B cell (primary cell): Measurements from ENCODE around the gene CCL26. TPM values are rescaled to one million over a fixed set of nuclear protein-coding genes. Genes with fewer than 3 reads are reported as not detected.
A peak's percentile ranks its signal among the peaks of the same experiment; 100 is the strongest.

Source experiments
- ATAC-seq: fragments of 200-7000 bp; cut with Tn5 transposase; one replicate; pipeline ENCODE4 v1.10.0; 2021; ENCODE audit warnings: low read depth, mild to moderate bottlenecking, moderate number of reproducible peaks, moderate library complexity
- CTCF ChIA-PET: fragments of 350-600 bp; sonication (Branson Sonifier 250); formaldehyde crosslinking; loops from one replicate; lab custom pipeline; 2021; ENCODE audit warnings: antibody characterized with exemption, inconsistent platforms; lab: Charles Lee
- POLR2A ChIA-PET: fragments of 350-600 bp; sonication (Branson Sonifier 250); formaldehyde crosslinking; loops from one replicate; lab custom pipeline; 2021; ENCODE audit warnings: antibody characterized with exemption; lab: Charles Lee
- DNase-seq: peaks from one replicate; pipeline ENCODE4 v3.0.0; 2013
- H2AFZ ChIP-seq: 2 replicates; pipeline ENCODE4 v1.6.1; 2012; ENCODE audit warnings: mild to moderate bottlenecking, low read depth, low read length; ENCODE audit not compliant: insufficient read depth, poor library complexity, severe bottlenecking
- H3K27ac ChIP-seq, 2 donors: 1 replicate in 1 of 2; 2 replicates in 1 of 2; pipeline ENCODE4 v1.5.1; 2012 to 2013; ENCODE audit warnings: low read length in 2 of 2, mild to moderate bottlenecking in 2 of 2, moderate library complexity in 1 of 2
- H3K27me3 ChIP-seq, 4 experiments: fragments of 200-600 bp in 1 of 4; sonication (generic) in 1 of 4; replicated peaks in 1 of 4; 1 replicate in 2 of 4; 2 replicates in 2 of 4; pipeline versions ENCODE4 v1.6.1 to v1.7.0; 2013 to 2016; ENCODE audit warnings: low read length in 3 of 4, mild to moderate bottlenecking in 2 of 4, mixed read lengths in 1 of 4, moderate library complexity in 1 of 4; ENCODE audit not compliant: insufficient read depth in 4 of 4, control insufficient read depth in 3 of 4; ENCODE audit errors: control extremely low read depth in 1 of 4
- H3K36me3 ChIP-seq, 2 experiments: replicated peaks in 1 of 2; 1 replicate in 1 of 2; 2 replicates in 1 of 2; pipeline versions ENCODE4 v1.6.1 to v1.7.1; 2013; ENCODE audit warnings: low read length in 1 of 2; ENCODE audit not compliant: insufficient read depth in 2 of 2, control insufficient read depth in 1 of 2; ENCODE audit errors: control extremely low read depth in 1 of 2, extremely low read depth in 1 of 2
- H3K4me1 ChIP-seq, 2 donors: fragments of 200-600 bp in 1 of 2; sonication (generic) in 1 of 2; 1 replicate in 1 of 2; 2 replicates in 1 of 2; pipeline versions ENCODE4 v1.5.1 to v1.6.1; 2013 to 2017; ENCODE audit warnings: low read length in 2 of 2; ENCODE audit not compliant: control insufficient read depth in 2 of 2, insufficient read depth in 2 of 2
- H3K4me2 ChIP-seq: replicated peaks from 2 replicates; pipeline ENCODE3; 2012; ENCODE audit warnings: mild to moderate bottlenecking, low read depth, low read length; ENCODE audit not compliant: poor library complexity, severe bottlenecking
- H3K4me3 ChIP-seq, 5 experiments: fragments of 200-600 bp in 1 of 5; sonication (generic) in 1 of 5; 1 replicate in 3 of 5; 2 replicates in 2 of 5; pipeline versions ENCODE4 v1.5.1 to v1.7.0; 2011 to 2016; ENCODE audit warnings: low read length in 4 of 5, mild to moderate bottlenecking in 4 of 5, low read depth in 2 of 5, control low read depth in 1 of 5, moderate library complexity in 1 of 5; ENCODE audit not compliant: insufficient read depth in 1 of 5; ENCODE audit errors: control extremely low read depth in 1 of 5, extremely low read depth in 1 of 5
- H3K79me2 ChIP-seq: fragments of 200-600 bp; sonication (generic); one replicate; pipeline ENCODE4 v1.6.0; 2016; ENCODE audit warnings: low read length; ENCODE audit not compliant: control insufficient read depth, insufficient read depth
- H3K9ac ChIP-seq: fragments of 200-600 bp; sonication (generic); 2 replicates; pipeline ENCODE4 v1.6.1; 2017; ENCODE audit warnings: mild to moderate bottlenecking, low read length, moderate library complexity
- H3K9me3 ChIP-seq, 3 donors: one replicate each; pipeline versions ENCODE4 v1.6.1 to v1.7.1; 2013; ENCODE audit warnings: low read length in 2 of 3; ENCODE audit not compliant: control insufficient read depth in 2 of 3, insufficient read depth in 1 of 3; ENCODE audit errors: control extremely low read depth in 1 of 3
- H4K20me1 ChIP-seq: 2 replicates; pipeline ENCODE4 v1.6.0; 2012; ENCODE audit warnings: mild to moderate bottlenecking, low read length; ENCODE audit not compliant: insufficient read depth, control insufficient read depth, poor library complexity, severe bottlenecking
- H3K27ac Mint-ChIP-seq: one replicate; pipeline ENCODE4 v1.8.0; 2021; ENCODE audit warnings: mixed read lengths
- H3K27me3 Mint-ChIP-seq: one replicate; pipeline ENCODE4 v1.8.0; 2021; ENCODE audit warnings: mixed read lengths
- H3K4me1 Mint-ChIP-seq: one replicate; pipeline ENCODE4 v1.8.0; 2021; ENCODE audit warnings: mixed read lengths
- H3K4me3 Mint-ChIP-seq: one replicate; pipeline ENCODE4 v1.8.0; 2021; ENCODE audit warnings: mixed read lengths
- H3K9me3 Mint-ChIP-seq: one replicate; pipeline ENCODE4 v1.8.0; 2022; ENCODE audit warnings: mixed read lengths; ENCODE audit not compliant: insufficient read depth
- EZH2 ChIP-seq: IDR thresholded peaks from 2 replicates; pipeline ENCODE4 v1.6.1; 2012; ENCODE audit warnings: borderline replicate concordance, low read depth, mild to moderate bottlenecking, moderate library complexity, low read length; ENCODE audit not compliant: insufficient read depth, poor library complexity, severe bottlenecking
- WGBS: methylation state at CpG from one replicate; pipeline ENCODE4 v1.1.5; 2013; ENCODE audit warnings: missing lambda C conversion rate; ENCODE audit not compliant: insufficient coverage; 5-methylcytosine and 5-hydroxymethylcytosine counted together
- intact Hi-C: fragments of 100-400 bp; cut with micrococcal nuclease; formaldehyde crosslinking; loops from one replicate; pipeline ENCODE4 v1.10.0; 2022
- polyA plus RNA-seq: library from polyadenylated mRNA; depleted of rRNA; stranded (reverse); fragments of >200 nt; gene quantifications from 2 replicates; pipeline ENCODE4 v1.2.3, GENCODE V29; 2012
- total RNA-seq, 2 donors: library from RNA; stranded (reverse); fragments of 120-200 nt in 1 of 2; gene quantifications; 1 replicate in 1 of 2; 2 replicates in 1 of 2; pipeline versions ENCODE4 v1.2.3 to v1.2.4, GENCODE V29; 2013 to 2022
- TF ChIP-seq, protein P1 (sequence below): fragments of 200-600 bp; IDR thresholded peaks from one replicate; pipeline ENCODE4 v1.8.0; 2022; ENCODE audit warnings: antibody characterized with exemption, mild to moderate bottlenecking

CCL26 gene
- total and polyA plus RNA-seq, 2 donors (not counting 1 experiment from before 2014, with no cell fraction given) = not detected

DNA sequence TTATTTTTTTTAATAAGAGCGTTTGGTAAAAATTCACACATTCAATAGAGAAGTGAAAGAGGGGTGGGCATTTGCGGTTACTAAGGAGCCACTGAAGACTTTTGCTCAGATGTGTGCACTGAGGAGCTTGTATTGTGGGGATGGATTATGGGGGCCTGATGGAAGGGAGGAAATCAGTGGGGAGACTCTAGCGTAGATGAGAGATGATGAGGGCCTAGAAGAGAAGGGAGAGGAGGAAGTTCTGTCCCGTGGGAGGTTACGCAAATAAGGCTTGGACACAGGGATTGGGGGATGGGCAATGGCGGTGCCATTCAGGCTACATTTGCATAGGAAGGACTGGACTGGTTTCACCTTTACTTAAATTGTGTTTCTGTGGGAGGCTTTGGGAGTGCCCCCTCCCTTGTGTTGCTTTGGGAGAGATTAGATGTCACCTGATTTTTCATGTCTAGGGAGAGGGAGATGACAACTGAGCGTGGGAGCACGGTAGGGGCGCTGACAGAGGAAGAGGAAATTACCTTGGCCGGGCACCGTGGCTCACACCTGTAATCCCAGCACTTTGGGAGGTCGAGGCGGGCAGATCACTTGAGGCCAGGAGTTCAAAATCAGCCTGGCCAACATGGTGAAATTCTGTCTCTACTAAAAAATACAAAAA is 31.0 kb downstream of the CCL26 start:
- 12% methylated on average over 9 of the region's 13 CpGs for WGBS
- DNase-seq (peak; percentile 73), ATAC-seq (no peak)
- H3K27me3 Mint-ChIP-seq = no peaks in the 10 kb centered on the region
- Histone ChIP-seq H3K27me3 (no peaks in the 10 kb centered on the region), H3K27ac (peak overlapping the region; percentile 23 to 95), H3K36me3 (no peaks in the 10 kb centered on the region), H4K20me1 (no peaks in the 10 kb centered on the region), H3K4me1 (peaks cover 31 to 38% of the 10 kb centered on the region in 2 donors), H2AFZ (no peak overlapping the region), H3K9ac (peak overlapping the region; percentile 31), H3K79me2 (peaks cover 17% of the 10 kb centered on the region), H3K9me3 (no peaks in the 10 kb centered on the region), H3K4me3 (peak overlapping the region in 2 of 5 experiments; percentile 7 to 19), H3K4me2 (peak overlapping the region; percentile 56)
- H3K9me3 Mint-ChIP-seq = no peaks in the 10 kb centered on the region
- TF ChIP-seq, protein P1, sequence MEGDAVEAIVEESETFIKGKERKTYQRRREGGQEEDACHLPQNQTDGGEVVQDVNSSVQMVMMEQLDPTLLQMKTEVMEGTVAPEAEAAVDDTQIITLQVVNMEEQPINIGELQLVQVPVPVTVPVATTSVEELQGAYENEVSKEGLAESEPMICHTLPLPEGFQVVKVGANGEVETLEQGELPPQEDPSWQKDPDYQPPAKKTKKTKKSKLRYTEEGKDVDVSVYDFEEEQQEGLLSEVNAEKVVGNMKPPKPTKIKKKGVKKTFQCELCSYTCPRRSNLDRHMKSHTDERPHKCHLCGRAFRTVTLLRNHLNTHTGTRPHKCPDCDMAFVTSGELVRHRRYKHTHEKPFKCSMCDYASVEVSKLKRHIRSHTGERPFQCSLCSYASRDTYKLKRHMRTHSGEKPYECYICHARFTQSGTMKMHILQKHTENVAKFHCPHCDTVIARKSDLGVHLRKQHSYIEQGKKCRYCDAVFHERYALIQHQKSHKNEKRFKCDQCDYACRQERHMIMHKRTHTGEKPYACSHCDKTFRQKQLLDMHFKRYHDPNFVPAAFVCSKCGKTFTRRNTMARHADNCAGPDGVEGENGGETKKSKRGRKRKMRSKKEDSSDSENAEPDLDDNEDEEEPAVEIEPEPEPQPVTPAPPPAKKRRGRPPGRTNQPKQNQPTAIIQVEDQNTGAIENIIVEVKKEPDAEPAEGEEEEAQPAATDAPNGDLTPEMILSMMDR = no peak
- no peak for TF ChIP-seq EZH2
- peaks cover 37% of the 10 kb centered on the region for H3K4me1 Mint-ChIP-seq
- ChIA-PET CTCF (interaction anchor here (0.6 to 6.0 kb wide), 7 partner anchors 8 to 677 kb away, joined by 3 to 36 read pairs (median 3); no protein-coding TSS in a partner anchor), POLR2A (interaction anchor here (0.7 to 1.1 kb wide), 2 partner anchors 9 to 21 kb away, joined by 3 to 4 read pairs; no protein-coding TSS in a partner anchor)
- intact Hi-C loops = no loop called here
- H3K4me3 Mint-ChIP-seq = peak overlapping the region; percentile 81
- H3K27ac Mint-ChIP-seq = peak overlapping the region; percentile 85
